Measurements from ENCODE around the gene GPC6.

GPC6 gene

DNA sequence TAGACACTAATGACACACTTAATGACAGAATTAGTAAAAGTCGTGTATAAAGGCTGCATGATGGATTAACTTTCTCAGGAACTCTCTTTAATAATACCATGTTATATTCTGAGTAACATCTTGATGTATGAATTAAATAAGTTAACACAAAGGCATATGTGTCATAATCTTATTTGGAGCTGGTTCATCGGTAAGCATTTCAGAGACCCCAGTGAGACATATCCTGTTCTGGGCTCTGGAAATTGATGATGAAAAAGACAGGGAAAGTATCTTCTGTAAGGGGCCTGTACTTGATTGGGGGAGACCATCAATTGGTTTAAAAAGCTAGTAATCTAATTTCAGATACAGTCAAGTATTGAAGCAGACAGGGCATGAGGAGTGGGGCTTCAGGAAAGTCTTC, 547.9 kb downstream of the GPC6 start:
- DNase-seq (ENCODE audit: low read depth in 2 of 2): no peak

DNA sequence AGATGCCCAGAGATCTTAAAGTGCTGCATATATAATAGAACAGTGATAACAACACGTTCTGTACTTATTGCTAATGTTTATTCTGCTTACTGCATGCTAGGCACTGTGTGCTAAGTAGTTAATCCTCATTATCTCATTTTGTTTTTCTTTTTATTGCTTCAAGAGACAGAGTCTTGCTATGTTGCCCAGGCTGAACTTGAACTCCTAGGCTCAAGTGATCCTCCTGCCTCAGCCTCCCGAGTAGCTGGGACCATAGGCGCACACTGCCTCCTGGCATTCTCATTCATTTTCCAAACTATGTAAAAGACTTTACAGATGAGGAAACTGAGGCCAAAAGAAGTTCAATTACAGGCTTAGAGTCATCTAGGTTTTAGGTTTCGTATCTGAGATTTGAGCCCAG, 548.4 kb downstream of the GPC6 start:
- no peak for DNase-seq (ENCODE audit: low read depth in 2 of 2)

DNA sequence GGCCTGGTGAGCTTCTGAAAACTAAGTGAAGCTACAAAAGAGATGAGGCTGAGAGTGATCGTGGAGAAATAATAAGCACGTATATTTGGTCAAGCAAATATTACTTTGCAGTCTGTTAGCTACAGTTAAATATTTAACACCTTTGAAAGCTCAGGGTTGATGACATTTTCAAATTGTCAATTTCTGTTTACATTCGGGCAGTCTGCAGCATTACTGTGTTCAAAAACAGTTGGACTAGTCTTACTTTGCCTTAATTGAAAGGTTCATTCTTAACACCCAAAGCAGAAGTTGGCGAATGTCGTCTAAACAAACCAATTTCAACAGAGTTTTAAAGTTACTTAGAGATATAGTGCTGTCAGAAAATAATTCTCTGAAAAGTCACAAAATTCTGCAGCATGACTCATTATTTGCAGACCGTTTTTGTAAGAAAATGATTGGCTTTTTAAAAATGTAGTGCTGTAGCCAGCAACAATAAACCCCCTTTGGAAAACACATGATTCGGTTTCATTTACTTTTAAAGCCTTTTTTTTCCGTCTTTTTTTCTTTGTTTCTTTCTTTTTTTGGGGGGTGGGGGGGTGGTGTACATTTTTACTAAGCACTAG, 549.0 kb downstream of the GPC6 start:
- DNase-seq (ENCODE audit: low read depth in 2 of 2): no peak

DNA sequence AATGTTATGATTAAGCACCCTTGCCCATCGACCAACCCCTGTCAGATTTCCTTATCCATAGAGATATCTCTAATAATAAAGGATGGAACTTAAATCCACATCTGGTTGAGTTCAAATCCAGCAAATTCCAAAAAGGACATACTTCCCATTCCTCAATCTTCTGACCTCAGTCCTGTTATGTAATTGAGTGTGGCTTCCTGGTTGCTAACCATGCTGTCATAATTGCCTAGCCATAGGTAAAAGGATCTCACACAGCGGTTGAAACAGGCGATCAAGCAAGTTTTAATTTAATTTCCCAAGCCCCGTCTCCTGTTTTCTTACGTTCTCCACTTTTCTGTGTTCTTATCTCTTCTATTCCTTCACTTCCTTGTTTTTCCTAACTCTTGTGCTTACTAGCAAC, 550.3 kb downstream of the GPC6 start:
- DNase-seq (ENCODE audit: low read depth in 2 of 2): no peak

DNA sequence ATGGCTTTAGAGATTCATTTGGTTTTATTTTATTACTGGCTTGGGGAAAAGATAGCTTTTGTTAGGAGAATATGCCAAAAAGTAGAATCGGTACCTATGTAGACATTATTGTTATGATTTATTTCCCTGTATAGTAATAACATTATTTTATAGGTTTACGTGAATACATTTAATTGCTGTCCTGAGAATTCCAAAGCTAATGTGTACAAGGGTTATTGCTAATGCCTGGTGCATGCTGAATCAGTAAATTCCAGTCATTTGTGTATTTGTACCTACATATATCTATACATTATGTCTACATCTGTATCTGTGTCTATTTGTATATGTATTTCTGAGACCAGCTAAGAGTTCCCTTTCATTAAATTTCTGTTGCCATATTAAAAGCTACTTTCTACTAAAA, 550.9 kb downstream of the GPC6 start:
- DNase-seq (ENCODE audit: low read depth in 2 of 2): no peak

DNA sequence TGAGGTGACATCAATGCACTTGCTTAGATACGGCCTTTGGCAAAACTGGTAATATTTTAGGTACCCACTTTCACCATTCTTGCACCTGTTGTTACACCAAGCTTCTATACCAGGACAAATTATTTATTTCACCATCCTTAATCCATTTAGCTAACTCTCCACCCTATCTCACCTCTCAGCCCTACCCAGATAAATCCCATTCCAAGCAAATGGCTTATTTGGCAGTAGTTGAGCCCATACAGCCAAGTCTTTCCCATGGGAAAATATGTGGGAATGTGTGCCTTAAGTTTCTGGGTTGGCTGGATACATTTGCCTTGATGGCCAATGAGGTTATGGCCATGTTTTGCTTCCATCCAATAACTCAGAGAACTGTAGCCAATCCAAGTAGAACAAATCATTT, 551.9 kb downstream of the GPC6 start:
- no peak for DNase-seq (ENCODE audit: low read depth in 2 of 2)

DNA sequence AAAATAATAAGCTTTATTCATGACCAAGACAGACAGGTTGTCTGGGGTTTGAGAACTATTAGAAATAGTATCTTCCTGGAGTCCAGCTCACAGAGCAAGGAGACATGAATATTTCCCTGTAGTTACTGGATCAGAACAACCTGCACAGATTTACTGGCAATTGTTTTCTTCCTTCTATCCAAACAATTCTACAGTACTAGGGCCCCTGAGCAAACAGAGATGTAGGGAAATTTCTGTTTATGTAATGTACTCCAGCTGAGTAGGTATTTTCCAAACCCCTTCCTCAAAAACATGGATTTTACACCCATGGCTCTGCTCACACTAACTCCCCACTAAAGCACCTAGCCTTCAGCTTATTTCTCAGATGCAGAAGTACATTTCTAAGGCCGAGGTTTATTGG, 557.6 kb downstream of the GPC6 start:
- no peak for DNase-seq (ENCODE audit: low read depth in 2 of 2)

DNA sequence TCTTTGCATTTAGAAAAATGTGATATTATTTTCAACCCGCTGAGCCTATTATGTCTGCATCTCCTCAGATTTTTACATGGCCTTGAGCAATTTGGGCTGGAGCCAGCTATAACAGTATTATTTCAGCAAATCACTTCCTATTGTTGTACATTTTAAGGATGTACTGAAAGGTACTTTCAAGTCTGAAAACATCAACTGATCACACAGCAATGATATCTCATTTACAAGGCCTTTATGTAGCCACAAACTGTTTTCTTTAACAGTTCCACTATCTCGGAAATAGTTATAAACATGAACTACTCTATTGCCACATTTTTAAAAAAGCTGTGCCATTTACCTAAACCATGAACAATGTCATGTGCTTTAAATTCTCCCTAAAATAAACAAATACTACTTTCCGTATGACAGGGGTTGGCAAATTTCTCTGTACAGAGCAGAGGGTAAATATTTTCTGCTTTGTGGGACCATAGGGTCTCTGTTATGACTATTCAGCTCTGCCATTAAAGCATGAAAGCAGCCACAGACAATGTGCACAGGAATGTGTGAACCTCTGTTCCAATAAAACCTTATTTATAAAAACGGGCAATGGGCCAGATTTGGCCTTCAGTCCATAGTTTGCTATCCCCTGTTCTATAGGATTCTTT, 560.4 kb downstream of the GPC6 start:
- DNase-seq (ENCODE audit: low read depth in 2 of 2): no peak

DNA sequence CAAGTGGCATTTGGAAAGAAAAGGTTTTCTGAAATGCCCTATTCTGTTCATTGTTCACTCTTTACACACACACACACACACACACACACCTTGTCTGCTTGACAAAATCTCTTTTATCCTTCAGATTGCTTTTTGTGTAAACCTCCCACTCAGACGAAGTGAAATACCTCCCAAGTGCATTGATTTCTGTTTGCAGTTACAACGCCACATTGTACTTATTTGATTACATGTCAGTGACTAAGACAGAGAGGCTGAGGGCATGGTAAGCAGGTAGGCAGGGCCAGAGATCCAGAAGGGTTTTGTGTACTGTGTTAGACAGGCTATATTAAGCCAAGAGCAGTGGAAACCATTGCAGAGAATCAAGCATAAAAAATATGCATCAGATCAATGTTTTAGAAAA, 561.8 kb downstream of the GPC6 start:
- no peak for DNase-seq (ENCODE audit: low read depth in 2 of 2)

DNA sequence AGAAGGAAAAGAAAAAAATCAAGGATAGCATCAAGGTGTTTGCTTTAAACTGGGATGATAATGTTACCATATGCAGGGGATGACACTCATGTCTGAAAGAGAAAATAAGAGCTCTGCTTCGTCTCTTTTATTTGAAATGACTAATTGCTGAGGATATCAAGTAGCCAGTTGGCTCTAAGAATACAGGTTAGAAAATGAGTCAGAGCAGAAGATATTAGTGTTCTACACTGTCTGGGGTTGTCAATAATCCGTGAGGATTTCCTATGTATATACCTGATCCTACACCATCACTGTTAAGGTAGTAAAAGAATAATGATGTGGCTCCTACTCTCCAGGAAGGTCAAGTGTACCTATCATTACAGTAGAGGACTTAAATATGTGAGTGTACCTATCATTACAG, 562.5 kb downstream of the GPC6 start:
- no peak for DNase-seq (ENCODE audit: low read depth in 2 of 2)

DNA sequence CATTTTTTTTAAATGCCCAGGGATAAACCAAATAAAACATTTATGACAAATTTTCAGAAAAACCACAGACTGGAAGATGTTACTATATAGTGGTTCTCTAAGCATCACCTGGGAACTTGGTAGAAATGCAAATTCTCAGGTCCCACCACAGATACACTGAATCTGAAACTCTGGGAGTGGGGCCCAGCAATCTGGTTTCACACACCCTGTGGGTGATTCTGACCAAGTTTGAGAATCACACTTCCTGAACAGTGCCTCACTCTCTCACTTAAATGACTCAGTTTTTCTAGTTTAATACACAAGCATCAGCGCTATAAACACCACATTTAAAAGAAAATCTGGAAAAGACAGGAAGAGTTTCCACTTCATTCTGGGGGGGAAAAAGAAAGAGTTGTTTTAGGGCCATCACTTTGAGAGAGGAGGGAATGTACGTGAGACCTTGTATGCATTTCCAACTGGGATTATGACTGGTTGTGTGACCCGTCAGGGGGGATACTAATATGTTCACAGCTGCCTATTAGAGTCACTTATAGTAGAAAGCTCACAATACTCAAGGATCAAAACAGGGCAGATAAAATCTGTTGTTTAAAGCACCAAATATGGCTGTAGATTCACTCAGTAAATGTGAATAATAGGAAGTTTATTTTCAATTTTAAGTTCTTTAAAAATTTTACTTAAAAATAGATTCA, 567.7 kb downstream of the GPC6 start:
- DNase-seq (ENCODE audit: low read depth in 2 of 2): peak in 1 of 2 donors; percentile 2

DNA sequence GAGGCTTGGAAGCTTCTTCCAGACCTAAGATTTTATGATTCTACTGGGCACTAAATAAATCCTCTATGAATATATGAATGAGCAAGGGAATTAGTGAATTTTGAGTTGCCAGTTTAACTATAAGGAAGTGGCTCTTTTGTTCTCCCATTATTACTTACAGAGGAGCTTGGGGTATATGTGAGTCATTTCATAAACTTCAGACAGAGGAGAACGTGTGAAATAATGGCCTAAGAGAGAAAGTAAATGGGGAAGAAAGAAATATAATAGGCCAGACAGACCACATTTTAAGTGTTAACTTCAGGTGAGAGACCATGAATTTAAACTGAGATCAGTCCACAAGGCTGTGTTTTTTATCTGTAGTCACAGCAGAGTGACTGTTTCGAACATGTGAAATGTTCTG, 570.9 kb downstream of the GPC6 start:
- DNase-seq (ENCODE audit: low read depth in 2 of 2): no peak

DNA sequence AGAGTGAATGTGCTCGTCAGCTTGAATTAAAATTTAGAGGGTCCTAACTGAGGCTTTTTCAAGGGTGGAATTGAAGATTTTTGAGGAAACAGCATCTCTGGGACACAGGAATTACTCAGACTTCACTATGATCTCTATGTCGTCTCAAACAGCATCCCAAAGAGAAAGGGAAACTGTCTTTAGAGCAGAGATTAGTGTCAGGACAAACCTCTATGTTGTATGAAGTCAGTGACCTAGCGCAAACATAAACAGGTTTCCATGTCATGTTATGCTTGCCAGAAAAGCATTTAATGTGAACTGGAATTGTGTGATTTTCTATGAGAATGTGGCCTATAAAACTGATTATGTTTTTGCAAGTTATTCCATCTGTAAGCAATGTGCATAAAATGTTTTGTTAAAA, 573.7 kb downstream of the GPC6 start:
- no peak for DNase-seq (ENCODE audit: low read depth in 2 of 2)

DNA sequence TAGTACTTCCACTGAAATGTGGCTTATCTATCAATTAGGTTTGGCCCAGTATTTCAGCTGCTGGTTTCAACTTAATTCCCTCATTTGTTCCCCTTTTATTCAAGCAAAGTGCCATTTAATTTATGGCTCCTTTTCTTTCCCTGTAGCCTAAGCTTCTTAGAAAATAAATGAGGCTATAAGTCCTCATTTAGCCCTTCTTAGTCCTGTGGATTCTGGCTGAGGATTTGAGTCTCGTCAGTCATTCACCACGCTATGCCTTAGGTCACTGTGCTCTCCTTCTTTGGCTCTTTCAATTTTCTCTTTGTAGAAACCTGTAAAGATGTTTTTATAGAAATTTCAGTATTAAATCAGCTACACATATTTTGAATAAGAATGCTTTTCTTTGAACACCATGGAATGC, 579.1 kb downstream of the GPC6 start:
- no peak for DNase-seq (ENCODE audit: low read depth in 2 of 2)

DNA sequence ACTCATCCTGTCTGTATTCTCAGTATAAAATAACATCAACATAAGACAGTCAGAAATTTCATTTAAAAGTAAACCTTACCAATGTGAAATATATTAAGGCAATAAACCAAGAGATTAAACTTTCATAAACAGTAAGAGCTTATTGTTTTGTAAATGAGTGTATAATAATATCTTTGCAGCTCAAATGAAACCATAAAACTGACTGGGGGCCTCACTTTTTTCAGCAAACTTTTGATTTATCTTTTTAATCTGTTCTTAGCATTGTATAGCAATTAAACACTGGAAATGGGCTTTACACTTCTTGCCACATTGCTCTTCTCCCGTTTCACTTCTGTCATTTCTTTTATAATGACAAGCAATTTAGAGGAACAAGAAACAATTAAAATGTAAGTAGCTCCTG, 580.3 kb downstream of the GPC6 start:
- DNase-seq (ENCODE audit: low read depth in 2 of 2): no peak

DNA sequence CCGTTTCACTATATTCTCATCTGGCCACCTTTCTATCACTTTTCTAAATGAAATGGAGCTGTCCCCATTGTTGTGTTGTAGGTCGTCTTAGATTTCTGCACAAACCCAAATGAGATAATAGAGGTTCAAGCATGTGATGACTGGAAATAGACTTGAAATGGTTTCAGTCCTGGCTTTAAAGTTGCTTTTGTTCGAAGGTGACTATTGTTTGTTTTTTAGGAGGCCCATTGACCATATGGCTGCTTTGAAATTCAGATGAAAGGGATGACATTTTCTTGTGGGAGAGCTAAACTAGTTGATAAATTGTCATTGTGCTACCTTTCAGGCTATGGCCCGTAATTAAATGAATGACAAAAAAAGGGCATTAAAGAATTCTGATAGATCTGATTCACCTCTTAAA, 583.7 kb downstream of the GPC6 start:
- no peak for DNase-seq (ENCODE audit: low read depth in 2 of 2)

DNA sequence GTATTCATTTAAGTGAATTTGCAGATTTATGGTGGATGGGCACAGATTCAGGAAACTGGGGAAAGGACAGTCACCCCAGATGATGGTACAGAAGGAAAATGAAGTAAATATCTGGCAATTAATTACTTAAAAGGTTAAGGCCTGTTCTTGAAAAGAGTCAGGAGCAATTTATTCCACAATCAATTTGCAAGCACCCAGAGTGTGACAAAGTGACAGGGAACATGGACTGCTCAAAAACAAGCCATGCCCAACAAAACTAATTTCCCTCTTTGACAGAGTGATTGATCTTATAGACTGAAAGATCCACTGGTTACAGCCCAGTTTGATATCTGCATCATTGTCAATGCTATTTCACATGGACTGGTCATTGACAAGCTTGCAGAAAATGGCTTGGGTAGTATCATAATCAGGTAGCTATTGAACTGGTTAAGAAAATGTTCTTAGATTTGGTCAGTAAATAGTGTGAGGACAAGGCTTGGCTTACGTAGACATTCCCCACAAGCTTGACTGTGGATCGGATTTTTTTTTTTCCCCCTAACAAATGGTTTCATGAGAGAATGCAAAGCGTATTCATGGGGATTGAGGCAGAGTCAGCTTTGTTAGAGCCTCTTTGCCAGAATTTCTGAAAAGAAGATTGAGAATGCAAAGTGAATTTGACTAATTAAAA, 584.6 kb downstream of the GPC6 start:
- no peak for DNase-seq (ENCODE audit: low read depth in 2 of 2)

DNA sequence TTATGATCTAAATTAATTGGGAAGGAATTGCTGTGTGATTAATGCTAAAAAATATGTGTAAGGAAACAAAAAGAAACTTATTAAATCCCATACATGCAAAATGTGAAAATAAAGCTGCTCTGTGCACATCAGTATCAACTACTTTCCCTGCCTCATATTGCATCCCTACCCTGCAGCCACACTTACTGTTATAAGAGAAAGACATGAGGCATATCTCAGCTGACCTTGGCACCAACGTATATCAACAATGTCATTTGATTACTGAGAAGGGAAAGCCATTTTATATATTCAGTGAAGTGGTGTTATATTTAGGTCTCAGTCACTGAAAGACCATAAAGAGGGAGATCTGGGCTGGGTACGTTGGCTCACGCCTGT, 585.1 kb downstream of the GPC6 start:
- no peak for DNase-seq (ENCODE audit: low read depth in 2 of 2)

DNA sequence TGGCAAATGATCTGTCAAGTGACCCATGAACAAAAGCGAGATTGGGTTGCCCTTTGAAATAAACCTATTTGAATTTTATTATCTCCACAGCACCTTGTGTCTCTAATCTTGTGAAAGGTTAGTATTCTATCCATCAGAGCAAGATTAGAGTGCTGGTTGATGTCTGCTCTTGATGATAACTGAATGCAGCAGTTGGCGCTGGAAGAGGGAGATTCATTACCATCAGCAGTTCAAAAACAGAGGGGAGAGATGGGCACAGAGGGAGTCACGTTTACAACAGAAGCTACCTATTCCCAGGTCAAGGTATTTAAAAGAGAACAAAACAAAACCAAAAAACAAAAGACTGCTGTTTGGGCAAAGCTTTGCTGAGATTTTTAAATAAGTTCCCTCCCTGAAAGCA, 588.1 kb downstream of the GPC6 start:
- DNase-seq (ENCODE audit: low read depth in 2 of 2): no peak

DNA sequence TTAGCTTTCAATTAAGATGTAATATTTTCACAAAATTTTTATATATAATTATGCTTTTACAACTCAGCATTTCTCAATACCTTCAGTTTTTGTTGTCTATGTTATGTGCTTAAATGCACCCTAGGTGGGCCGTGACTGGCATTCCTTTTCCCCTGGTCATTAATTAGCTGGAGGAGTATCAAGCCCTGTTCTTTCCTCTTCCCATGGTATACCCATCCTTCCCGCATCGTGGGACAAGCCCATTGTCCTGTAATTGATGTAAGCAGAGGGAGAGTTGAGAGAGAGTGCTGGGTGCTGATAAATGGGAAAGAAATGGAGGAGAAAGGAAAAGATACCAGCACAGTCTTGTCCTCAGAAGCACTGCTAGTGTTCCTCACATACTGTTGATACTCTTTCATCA, 591.7 kb downstream of the GPC6 start:
- DNase-seq (ENCODE audit: low read depth in 2 of 2): no peak

DNA sequence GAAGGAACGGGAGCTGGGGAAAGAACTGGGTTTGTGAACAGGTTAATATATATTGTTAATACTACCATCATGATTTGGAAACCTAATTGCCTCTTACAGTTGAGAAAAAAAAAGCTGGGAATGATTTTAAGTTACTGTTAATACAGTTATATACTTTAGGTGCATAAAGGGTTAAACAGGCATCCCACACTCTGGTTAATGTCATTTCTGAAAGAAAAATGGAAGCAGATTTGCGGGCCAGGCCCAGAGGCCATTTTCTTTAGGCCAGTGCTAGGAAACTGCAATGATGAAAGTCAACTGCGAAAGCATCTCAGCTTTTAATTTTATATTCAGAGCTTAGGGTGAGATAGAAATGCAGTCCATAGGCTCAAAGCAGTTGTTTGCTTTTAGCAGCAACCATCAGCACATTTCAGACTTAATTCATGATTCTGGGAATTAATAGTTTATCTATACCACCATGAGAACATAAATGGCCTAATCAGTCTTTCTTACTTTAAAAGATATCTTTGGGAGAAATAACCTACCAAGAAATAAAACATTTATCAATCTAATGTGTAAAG, 592.8 kb downstream of the GPC6 start:
- no peak for DNase-seq (ENCODE audit: low read depth in 2 of 2)

DNA sequence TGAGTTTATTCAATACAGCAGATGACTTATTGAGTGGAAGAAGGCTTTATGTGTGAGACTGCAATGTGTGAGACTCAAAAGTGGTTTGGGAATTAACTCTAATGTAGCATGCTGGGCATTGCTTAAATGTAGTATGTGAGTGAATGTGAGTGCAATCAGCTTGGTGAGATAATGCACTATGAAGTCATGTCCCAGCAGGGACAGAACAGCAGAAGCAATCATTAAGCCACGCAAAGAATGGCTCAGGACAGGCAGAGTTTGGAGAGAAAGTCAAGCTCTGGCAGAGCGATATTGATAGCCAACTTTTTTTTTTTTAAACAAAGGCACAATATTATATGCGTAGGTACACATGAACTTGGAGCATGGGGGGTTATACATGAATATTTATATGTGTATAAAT, 597.7 kb downstream of the GPC6 start:
- no peak for DNase-seq (ENCODE audit: low read depth in 2 of 2)

DNA sequence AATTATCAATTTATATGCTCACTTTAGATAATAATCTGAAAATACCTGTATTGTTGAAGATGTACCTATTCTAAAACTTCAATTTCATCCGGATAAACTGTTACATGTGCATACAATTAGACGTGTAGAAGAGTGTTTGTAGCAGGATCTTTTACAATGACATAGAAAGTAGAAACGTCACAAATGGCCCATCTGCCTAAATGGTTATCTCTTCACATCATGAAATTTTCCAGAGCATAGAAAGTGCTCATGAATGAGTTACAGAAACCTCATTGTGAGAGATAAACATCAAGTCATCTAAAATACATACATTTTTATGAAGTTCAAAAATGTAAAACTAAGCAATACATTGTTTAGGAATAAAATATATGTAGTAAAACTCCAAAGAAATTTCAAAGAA, 607.4 kb downstream of the GPC6 start:
- no peak for DNase-seq (ENCODE audit: low read depth in 2 of 2)
